OCI-LY3 (cell line): ENCODE data around the gene METTL8.

Source experiments
- EZH2phosphoT487 ChIP-seq: fragments of 200-600 bp; shearing (Covaris generic); IDR thresholded peaks from 2 replicates; pipeline ENCODE4 v1.6.1; 2018; ENCODE audit warnings: antibody characterized with exemption, mixed run types, low read depth
- TF ChIP-seq, protein P1 (sequence below): fragments of 200-600, 300-600 bp; sonication (generic); IDR thresholded peaks from 2 replicates; pipeline ENCODE4 v1.5.1; 2014; ENCODE audit warnings: antibody characterized with exemption, low read length, low read depth

DNA sequence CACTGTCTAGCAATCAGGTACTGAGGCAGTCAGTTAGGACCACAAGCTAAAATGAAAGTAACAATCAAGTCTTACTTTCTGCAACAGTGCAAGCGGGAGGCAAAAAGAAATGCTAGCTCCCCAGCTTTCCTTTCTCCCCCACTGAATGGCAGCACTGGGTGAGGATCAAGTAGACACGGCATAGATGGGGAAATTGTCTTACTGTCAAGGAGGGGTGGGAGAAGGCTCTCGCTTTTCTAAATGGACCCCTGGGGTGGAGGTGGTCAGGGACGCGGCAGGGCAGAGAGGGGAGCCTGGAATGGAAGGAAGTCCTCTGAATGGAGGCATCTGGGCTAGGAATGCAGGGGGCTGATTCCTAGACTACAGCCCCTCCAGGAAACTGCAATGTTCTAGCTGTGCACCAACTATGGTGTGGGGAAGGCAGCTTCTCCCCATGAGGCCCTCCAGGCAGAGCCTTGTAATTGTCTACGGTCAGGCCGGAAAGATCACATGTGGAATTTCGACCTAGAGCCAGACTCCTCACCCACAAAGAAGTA, 24.3 kb downstream of the METTL8 start:
- TF ChIP-seq, protein P1, sequence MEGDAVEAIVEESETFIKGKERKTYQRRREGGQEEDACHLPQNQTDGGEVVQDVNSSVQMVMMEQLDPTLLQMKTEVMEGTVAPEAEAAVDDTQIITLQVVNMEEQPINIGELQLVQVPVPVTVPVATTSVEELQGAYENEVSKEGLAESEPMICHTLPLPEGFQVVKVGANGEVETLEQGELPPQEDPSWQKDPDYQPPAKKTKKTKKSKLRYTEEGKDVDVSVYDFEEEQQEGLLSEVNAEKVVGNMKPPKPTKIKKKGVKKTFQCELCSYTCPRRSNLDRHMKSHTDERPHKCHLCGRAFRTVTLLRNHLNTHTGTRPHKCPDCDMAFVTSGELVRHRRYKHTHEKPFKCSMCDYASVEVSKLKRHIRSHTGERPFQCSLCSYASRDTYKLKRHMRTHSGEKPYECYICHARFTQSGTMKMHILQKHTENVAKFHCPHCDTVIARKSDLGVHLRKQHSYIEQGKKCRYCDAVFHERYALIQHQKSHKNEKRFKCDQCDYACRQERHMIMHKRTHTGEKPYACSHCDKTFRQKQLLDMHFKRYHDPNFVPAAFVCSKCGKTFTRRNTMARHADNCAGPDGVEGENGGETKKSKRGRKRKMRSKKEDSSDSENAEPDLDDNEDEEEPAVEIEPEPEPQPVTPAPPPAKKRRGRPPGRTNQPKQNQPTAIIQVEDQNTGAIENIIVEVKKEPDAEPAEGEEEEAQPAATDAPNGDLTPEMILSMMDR: no peak
- no peak for TF ChIP-seq EZH2phosphoT487
